RWPE1 (cell line): ENCODE data around the gene WDR76.

Experiments used
- CTCF ChIA-PET: fragments of 350-600 bp; sonication (Branson Sonifier 250); formaldehyde crosslinking; extraction: SDS; loops from one replicate; lab custom pipeline; 2021; lab: Yijun Ruan, JAX
- POLR2A ChIA-PET: fragments of 400-600 bp; formaldehyde crosslinking; extraction: SDS; loops from one replicate; lab custom pipeline; 2020; ENCODE audit warnings: antibody characterized with exemption; ENCODE audit not compliant: low non-redundant PET; lab: Yijun Ruan, JAX
- DNase-seq: peaks from one replicate; pipeline ENCODE4 v3.0.0; 2012; ENCODE audit warnings: low spot score
- H3K27ac ChIP-seq: fragments of 450-650 bp; 2 replicates; pipeline ENCODE4 v1.5.1; 2017
- CTCF ChIP-seq: fragments of 450-650 bp; conservative IDR thresholded peaks from 2 replicates; pipeline ENCODE4 v1.5.1; 2017; ENCODE audit warnings: low read depth, mild to moderate bottlenecking

WDR76 gene

DNA sequence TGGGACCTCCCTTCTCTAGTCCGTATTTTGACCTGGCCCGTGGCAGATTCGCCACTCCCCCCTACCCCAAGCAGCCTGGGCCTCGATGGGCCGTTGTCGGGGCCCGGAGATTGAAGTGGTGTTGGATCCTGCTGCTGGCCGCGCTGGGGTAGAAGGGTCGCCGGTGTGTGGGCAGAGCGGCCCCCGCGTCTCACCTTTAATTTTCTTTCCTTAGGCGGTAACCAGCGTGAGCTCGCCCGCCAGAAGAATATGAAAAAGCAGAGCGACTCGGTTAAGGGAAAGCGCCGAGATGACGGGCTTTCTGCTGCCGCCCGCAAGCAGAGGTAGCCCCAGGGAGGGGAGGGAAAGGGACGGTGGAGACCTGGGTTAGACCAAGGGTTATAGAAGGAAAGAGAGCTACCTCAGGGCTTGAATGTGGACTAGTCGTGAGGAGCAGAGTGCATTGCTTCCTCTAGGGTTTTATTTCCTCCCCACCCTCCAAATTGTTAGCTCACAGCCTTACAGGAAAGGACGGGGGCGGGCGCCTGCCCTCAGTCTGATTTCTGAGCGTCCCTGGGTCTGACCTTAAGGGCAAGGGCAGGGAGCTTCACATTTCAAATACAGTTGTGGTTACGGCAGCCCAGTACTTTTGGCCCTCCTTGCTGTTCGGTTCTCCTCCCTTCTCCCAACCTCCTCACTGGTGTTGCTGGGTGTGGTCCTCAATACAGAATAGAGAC is 33.9 kb upstream of the WDR76 start:
- no peak for TF ChIP-seq CTCF
- peak overlapping the region; percentile 87 for H3K27ac ChIP-seq
- ChIA-PET POLR2A (interaction anchor here (0.5 to 0.7 kb wide), 2 partner anchors 12 to 44 kb away, joined by 3 to 6 read pairs; no protein-coding TSS in a partner anchor), CTCF (interaction anchor here (0.6 to 1.2 kb wide), 3 partner anchors 9 to 20 kb away, joined by 3 read pairs; no protein-coding TSS in a partner anchor)
- peak; percentile 53 for DNase-seq

GRCh38 chr15:43793647-43794046 is 33.2 kb upstream of the WDR76 start:
- ChIA-PET POLR2A (interaction anchor here (0.5 kb wide), 1 partner anchor 43 kb away, joined by 6 read pairs; no protein-coding TSS in a partner anchor), CTCF (no interaction called here)
- no peak for TF ChIP-seq CTCF
- peak overlapping the region; percentile 87 for H3K27ac ChIP-seq
- no peak for DNase-seq

DNA sequence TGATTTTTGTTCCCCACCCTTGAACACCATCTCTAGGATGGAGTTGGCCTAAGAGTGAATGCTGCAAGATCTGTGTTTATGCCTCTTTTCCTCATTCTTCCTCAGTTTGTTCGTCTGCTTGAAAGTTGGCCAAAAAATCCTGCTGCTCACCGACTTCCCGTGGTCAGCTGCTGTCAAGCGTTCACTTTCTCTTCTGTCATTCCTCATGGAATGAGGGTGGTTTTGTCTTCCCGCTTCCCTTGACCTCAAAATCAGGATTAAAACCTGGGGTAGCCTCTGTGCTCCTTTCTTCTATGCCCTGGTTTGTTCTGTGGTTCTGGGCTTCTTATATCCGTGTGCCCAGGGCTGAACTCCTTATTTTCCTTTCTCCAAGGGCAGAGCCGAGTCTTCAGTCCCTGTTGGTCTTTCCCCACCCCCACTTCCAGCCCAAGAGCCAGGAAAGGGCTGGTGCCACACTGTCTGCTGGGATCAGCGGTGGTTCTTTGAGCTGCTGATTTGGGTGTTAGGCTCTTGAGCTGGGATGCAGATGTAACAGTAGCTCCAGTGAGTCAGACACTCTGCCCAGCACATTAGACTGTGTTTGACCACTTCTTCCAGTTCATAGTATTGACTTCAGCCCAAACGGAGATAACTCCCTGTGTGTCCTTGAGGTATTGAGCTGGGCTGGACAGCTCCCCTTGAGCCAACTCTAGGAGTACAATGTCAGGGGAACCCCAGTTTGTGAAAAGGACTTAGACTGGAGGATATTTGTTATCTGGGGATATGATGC is 32.3 kb upstream of the WDR76 start:
- ChIA-PET CTCF (no interaction called here), POLR2A (no interaction called here)
- TF ChIP-seq CTCF: no peak
- H3K27ac ChIP-seq: peak overlapping the region; percentile 33
- no peak for DNase-seq

- peak overlapping the region; percentile 33 for H3K27ac ChIP-seq
- ChIA-PET POLR2A (no interaction called here), CTCF (interaction anchor here (0.6 kb wide), 1 partner anchor 313 kb away, joined by 3 read pairs; no protein-coding TSS in a partner anchor)
- no peak for TF ChIP-seq CTCF
- DNase-seq: no peak
These were observed 31.6 kb upstream of the WDR76 start for GRCh38 chr15:43795197-43795596.

- DNase-seq: no peak
- no peak overlapping the region for H3K27ac ChIP-seq
- no peak for TF ChIP-seq CTCF
- ChIA-PET POLR2A (no interaction called here), CTCF (no interaction called here)
These were observed 30.8 kb upstream of the WDR76 start for GRCh38 chr15:43795997-43796396.

GRCh38 chr15:43796566-43796965 is 30.2 kb upstream of the WDR76 start:
- H3K27ac ChIP-seq: no peak overlapping the region
- no peak for TF ChIP-seq CTCF
- ChIA-PET POLR2A (no interaction called here), CTCF (interaction anchor here (0.6 kb wide), 1 partner anchor 21 kb away, joined by 4 read pairs; no protein-coding TSS in a partner anchor)
- DNase-seq: no peak
